Stimulated activated CD4-positive, alpha-beta T cell treated with anti-CD3 and anti-CD28 coated beads, TNF-alpha, amount 100 ng/mL, for 24 hours (primary cell): ENCODE data around the gene MCOLN1.
A peak's percentile ranks its signal among the peaks of the same experiment; 100 is the strongest.

Experiments used
- DNase-seq, 3 experiments: peaks; one replicate each; pipeline ENCODE4 v3.0.0-alpha.2; 2020; ENCODE audit warnings: low read depth in 3 of 3

MCOLN1 gene

DNA sequence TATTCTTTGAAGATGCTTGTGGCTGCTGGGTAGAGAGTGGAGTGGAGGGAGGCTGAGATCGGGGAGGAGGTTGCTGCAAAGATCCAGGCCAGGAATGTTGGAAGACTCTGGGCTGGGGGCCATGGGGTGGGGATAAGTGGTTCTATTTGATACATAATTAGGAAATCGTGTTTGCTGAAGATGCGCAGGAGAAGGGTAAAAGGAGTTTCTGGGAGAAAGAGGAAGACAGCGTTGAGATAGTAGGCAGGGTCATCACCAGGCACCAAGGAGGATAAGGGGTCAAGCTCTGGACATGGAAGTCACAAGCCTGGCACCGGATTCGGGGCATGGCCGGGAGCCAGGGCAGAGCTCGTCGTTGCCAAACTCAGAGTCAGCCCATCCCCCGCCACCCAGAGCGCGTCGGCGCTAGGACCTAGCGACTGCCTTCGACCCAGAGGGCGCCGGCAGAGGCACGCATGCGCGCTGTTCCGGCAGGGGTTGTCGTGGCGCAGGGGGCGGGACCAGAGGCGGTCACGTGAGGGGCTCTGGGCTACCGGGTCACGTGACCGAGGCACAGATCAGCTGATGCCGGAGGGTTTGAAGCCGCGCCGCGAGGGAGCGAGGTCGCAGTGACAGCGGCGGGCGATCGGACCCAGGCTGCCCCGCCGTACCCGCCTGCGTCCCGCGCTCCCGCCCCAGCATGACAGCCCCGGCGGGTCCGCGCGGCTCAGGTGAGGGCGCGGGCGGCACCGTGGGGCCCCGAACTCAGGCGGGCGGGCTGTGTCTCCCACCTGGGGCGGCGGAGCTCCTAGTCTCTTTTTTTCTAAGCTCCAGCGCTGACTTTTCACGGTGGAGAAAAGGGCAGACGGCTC, at the start of gene MCOLN1:
Gene MCOLN1, plus strand, starts transcription at position 553 of the 851 bp plus-strand sequence. Its CDS starts 127 bp downstream, at position 680.
- peak; percentile 99 to 100 (median 99) for DNase-seq

DNA sequence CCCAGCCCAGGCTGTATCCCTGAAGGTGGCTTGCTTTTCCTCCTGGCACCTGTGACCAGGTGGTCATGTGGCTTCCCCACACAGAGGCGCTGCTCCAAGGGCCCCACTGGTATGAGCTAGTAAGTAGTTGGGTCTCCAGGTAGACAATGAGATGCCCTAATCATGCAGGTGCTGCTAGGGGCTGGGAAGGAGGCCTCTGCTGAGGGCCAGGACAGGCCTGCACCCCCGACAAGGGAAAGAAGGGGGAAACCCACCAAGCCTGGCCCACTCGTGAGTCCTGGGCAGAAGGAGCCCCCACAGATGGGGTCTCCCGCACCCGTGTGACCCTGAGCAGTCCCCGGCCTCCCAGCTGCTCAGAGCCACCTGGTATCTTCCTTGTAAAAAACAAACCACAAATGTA, 46.8 kb upstream of the MCOLN1 start:
- DNase-seq, result no peak

- DNase-seq, result no peak
Observed at GRCh38 chr19:7476241-7476640, 46.2 kb upstream of the MCOLN1 start.

- no peak for DNase-seq
Observed at GRCh38 chr19:7476777-7477494, 45.5 kb upstream of the MCOLN1 start.

DNA sequence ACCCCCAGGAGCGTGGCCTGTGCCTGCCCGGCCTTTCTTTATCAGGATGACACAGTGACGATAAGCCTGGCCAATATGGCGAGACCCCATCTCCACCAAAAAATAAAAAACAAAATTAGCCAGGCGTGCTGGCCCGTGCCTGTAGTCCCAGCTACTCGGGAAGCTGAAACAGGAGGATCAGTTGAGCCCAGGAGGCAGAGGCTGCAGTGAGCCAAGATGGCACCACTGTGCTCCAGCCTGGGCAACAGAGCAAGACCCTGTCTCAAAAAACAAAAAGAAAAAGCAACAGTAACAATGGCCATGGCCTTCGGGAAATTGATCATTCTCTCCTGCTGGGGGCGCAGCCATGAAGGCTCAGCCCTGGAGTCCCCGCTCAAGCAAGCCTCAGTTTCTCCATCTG, 44.7 kb upstream of the MCOLN1 start:
- no peak for DNase-seq

DNA sequence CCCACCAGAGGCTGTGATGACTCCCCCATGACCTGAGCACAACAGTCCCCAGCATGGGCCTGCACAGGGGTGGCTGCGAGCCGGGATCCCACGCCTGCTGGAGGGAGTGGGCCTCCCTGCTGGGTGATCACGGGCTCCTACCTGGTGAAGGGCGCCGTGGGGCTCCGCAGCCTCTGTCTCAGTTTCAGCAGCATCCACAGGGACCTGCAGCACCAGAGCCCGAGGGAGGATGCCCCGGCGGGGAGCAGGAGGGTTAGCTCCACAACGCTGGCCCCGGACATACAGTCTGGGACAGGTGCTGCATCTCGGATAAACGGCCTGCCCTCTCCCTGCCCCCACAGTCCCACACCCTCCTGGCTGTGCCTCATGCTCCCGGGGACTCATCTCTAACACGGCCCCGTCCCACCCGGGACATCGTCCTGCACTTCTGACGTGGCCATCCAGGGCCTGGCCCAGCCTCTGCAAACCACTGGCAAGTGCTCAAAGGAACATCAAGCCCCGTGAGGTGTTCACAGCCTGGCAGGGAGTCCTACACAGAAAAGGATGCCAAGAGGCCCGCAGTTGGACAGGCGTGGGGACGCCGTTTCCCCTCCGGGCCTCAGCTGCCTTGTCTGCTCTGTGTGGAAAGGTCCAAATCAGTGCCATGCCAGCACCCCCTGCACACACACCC, 44.1 kb upstream of the MCOLN1 start:
- no peak for DNase-seq

- no peak for DNase-seq
Observed at GRCh38 chr19:7478843-7479227, 43.6 kb upstream of the MCOLN1 start.

- no peak for DNase-seq
Observed at GRCh38 chr19:7480222-7480969, 42.0 kb upstream of the MCOLN1 start.

DNA sequence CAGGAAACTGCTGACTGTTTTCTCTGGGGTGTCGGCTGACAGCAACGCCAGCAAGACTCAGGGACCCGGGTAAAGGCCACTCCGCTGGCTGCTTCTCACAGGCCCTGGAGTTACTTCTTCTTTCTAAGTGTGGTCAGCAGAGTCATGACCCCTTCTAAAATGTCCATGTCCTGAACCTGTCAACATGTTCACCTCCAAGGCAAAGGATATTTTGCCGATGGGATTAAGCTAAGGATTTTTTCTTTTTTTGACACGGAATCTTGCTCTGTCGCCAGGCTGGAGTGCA, 41.5 kb upstream of the MCOLN1 start:
- DNase-seq, result no peak

- no peak for DNase-seq
Observed at GRCh38 chr19:7482584-7483439, 39.6 kb upstream of the MCOLN1 start.

DNA sequence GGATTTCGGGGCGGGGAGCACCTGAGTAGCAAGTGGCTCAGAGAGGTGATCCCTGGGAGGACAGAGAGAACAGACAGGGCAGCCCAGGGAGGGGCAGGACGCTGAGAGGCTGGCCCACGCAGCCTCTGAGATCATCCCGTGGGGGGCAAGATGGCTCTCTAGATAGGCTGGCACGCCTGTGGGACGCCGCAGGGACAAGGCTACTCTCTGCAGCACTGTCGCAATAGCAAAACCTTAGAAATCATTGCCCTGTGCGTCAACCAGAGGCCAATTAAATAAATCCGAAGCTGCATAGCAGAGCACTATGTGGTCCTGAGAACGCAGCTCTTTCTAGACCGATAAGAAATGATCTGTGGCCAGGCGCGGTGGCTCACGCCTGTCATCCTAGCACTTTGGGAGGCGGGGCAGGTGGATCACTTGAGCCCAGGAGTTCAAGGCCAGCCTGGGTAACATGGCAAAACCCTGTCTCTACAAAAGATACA, 38.7 kb upstream of the MCOLN1 start:
- DNase-seq, result no peak

GRCh38 chr19:7486923-7487322, 35.5 kb upstream of the MCOLN1 start:
- DNase-seq, result no peak

DNA sequence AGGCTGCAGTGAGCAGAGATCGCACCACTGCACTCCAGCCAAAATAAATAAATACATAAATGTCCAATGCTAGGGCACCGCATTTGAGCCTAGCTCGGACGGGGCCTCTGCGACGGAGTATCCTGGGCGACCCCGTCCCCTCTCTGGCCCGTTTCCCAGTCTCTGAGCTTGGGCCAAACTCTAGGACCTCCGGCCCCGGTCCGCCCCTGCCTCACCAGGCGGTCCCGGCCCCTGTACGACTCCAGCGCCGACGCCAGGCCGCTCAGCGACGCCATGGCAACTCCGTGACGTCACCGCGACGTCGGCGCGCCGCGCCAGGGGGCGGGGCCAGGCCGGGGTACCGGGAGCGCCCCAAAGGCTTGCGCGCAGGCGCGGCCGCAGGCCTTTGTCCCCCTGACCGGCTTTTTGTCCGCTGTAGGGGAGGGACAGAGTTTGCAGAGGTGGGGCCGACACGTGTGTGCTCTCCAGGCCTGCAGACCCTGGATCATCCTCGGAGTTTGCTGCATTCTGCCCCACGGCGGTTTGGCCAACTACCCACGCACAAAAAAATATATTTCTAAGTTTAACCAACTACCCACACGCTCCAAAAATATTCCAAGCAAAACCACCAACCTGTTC, 33.6 kb upstream of the MCOLN1 start, which contains the start of gene PEX11G:
Gene PEX11G, minus strand, starts transcription at position 300 of the 618 bp plus-strand sequence. Its CDS starts 25 bp downstream, at position 275.
- DNase-seq, result peak; percentile 85 to 90 (median 89)

DNA sequence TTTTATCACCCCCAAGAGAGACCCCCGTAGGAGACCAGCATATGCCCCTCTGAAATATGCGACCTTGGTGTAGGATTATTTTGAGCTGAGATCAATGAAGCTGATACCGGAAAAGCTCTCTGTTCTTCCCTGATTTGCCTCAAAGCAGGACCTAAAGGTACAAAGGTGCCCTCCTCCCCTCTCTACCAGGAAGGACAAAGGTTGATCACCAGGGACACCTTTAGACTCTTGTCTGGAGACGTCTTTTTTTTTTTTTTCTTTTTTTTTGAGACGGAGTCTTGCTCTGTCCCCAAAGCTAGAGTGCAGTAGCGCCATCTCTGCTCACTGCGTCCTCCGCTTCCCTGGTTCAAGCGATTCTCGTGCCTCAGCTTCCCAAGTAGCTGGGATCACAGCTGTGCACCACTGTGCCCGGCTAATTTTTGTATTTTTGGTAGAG, 32.8 kb upstream of the MCOLN1 start:
- no peak for DNase-seq

DNA sequence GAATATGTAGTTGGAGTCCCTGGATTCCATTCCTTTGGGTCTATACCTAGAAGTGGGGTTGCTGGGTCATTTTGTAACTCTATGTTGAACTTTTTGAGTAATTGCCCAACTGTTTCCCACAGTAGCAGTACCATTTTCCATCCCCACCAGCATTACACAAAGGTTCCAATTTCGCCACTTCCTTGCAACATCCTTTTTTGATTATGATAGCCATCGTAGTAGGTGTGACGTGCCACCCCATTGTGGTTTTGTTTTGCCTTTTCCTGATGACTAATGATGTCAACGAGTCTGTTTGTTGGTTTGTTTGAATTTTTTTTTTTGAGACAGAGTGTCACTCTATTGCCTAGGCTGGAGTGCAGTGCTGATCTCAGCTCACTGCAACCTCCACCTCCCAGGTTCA, 30.3 kb upstream of the MCOLN1 start:
- DNase-seq, result peak in 1 of 3 experiments; percentile 58

GRCh38 chr19:7492558-7492957, 29.9 kb upstream of the MCOLN1 start:
- no peak for DNase-seq

DNA sequence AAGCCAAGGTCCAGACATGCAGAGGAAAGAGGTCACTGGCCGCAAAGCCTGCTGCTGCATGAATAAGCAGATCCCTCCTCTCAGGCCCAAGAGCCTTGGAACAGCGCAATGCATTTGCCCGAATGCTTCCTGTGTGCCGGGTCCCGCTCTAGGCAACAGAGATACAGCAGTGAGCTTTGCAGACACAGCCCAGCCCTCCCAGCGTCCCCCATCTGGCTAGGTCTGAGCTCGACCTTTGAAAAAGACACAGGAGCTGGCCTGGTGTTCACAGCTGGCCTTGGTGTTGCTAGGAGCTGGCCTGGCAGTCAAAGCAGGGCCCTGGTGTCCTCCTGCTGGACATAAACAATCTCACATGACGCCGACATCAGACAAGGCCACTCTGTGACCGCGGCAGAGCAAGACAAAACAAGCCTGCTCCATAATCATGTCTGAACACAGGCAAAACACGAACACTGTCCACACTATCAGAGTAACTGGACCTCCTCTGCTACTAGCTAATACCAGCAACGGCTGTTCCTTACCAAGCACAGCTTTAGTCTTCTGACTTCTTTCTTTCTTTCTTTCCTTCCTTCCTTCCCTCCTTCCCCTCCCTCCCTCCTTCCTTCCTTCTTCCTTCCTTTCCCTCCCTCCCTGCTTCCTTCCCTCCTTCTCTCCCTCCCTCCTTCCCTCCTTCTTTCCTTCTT, 27.9 kb upstream of the MCOLN1 start:
- DNase-seq, result no peak

DNA sequence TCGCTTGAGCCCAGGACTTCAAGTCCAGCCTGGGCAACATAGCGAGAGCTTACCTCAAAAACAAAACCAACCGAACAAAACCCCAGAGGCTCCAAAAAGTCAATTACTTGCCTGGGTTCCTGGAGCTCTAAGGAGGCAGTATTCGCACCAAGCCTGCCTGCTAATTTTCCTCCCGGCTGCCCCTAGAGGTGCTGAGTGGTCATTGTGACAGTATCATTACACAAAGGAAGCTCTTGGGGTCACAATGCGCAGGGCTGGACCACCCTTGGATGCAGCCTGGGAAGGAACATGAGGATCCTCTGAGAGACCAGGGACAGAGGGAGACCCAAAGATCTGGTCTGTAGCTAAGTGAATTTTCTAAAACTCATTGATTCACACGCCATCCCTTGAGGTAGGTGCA, 25.1 kb upstream of the MCOLN1 start:
- DNase-seq, result no peak

DNA sequence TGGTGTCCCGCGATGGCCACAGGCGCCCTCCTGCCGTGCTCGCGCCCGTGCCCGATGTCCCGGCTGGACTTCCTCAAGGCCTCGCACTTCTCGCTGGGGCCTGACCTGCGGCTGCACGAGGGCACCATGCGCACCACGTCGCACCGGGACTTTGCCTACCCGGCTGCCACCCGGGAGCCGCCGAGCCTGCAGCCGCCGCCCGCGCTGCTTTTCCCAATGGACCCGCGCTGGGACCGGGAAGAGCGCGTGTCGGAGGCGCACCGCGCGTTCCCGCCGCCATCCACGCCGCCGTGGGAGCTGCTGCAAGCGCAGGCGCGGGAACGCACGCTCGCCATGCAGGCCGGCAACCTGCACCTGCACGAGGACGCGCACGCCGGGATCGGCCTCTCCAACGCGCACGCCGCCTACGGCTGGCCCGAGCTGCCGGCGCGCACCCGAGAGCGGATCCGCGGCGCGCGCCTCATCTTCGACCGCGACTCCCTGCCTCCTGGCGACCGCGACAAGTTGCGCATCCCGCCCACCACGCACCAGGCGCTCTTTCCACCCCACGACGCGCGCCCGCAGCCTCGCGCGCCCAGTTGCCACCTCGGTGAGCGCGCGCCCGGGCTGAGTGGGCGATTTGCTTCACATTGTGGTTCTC, 21.5 kb upstream of the MCOLN1 start:
- peak in 2 of 3 experiments; percentile 45 to 74 for DNase-seq
